Liver (tissue), 3 donors: ENCODE results near the gene ACD.

Source experiments
- CTCF ChIP-seq: fragments of 150-350 bp; IDR thresholded peaks from 2 replicates; pipeline ENCODE4 v1.5.1; 2017; ENCODE audit warnings: improper control_type of control experiment, low read depth, low read length; ENCODE audit not compliant: missing input control
- EGR1 ChIP-seq, 2 donors: IDR thresholded peaks; 2 replicates each; pipeline ENCODE4 v1.6.1; 2016 to 2018; ENCODE audit warnings: antibody characterized with exemption in 2 of 2, low read depth in 2 of 2
- GABPA ChIP-seq, 2 donors: IDR thresholded peaks in 1 of 2; conservative IDR thresholded peaks in 1 of 2; 2 replicates each; pipeline ENCODE4 v1.6.1; 2016; ENCODE audit warnings: antibody characterized with exemption in 2 of 2, mild to moderate bottlenecking in 1 of 2, moderate library complexity in 1 of 2
- MAX ChIP-seq: IDR thresholded peaks from 2 replicates; pipeline ENCODE4 v1.6.1; 2016; ENCODE audit warnings: antibody characterized with exemption
- NR2F2 ChIP-seq: IDR thresholded peaks from 2 replicates; pipeline ENCODE4 v1.6.1; 2016; ENCODE audit warnings: antibody characterized with exemption
- RAD21 ChIP-seq, 2 donors: IDR thresholded peaks; 2 replicates each; pipeline ENCODE4 v1.6.1; 2016; ENCODE audit warnings: antibody characterized with exemption in 2 of 2, mild to moderate bottlenecking in 2 of 2
- REST ChIP-seq: IDR thresholded peaks from 2 replicates; pipeline ENCODE4 v1.6.1; 2016; ENCODE audit warnings: antibody characterized with exemption, mild to moderate bottlenecking
- RXRA ChIP-seq, 2 donors: IDR thresholded peaks; 2 replicates each; pipeline ENCODE4 v1.6.1; 2017 to 2018; ENCODE audit warnings: antibody characterized with exemption in 2 of 2, mild to moderate bottlenecking in 1 of 2
- TAF1 ChIP-seq: conservative IDR thresholded peaks from 2 replicates; pipeline ENCODE4 v1.6.1; 2016; ENCODE audit warnings: antibody characterized with exemption, mild to moderate bottlenecking
- YY1 ChIP-seq: IDR thresholded peaks from 2 replicates; pipeline ENCODE4 v1.6.1; 2016; ENCODE audit warnings: antibody characterized with exemption, mild to moderate bottlenecking
- donor health status: healthy.
- donor health status: healthy.

- TF ChIP-seq CTCF (no peak), RAD21 (IDR thresholded peaks at IDR 0.05) (no peak), MAX (no peak), NR2F2 (no peak), TAF1 (no peak), GABPA (IDR thresholded peaks at IDR 0.05 in 1 of 2, conservative IDR thresholded peaks at IDR 0.05 in 1 of 2) (no peak), RXRA (IDR thresholded peaks at IDR 0.05) (no peak), EGR1 (IDR thresholded peaks at IDR 0.05; ENCODE audit: low read depth in 2 of 2) (no peak), REST (no peak), YY1 (no peak)
These were observed 8.2 kb downstream of the ACD start for GRCh38 chr16:67651847-67652246.
